ENCODE data around the gene UBXN7.
"Not testable (repeated sequence)": the region's sequence is repeated elsewhere in the genome, so short reads cannot be mapped to it uniquely, and the experiment has no call there.

UBXN7 gene

DNA sequence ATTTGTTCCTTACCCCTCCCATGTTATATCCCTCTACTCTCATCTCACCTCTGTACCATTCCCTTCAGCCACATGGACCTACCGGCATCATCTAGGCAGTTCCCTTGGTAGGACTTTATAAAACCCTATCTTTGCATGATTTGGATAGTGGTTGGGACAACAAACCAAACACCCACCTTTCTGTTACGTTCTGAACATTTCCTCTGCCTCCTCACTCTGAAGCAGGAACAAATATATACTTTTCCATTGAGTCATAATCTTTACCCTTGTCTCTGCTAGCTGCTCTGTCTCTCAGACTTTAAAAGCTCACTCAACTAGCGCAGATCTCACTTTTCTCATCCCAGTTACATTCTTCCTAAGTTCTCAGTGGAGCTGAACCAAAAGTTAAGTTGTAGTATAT, 17.8 kb downstream of the UBXN7 start:
- DNase-seq, result no peak

DNA sequence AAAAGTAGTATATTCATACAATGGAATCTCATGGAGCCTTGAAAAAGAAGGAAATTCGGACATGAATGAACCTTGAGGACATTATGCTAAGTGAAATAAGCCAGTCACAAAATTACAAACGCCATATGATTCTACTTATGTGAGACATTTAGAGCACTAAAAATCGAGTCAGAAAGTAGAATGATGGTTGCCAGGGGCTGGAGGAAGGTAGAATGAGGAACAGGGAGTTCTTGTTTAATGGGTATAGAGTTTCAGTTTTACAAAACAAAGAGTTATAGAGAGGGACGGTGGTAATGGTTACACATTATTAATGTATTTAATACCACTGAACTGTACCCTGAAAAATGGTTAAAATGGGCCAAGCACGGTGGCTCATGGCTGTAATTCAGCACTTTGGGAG, 19.5 kb downstream of the UBXN7 start:
- no peak for DNase-seq

DNA sequence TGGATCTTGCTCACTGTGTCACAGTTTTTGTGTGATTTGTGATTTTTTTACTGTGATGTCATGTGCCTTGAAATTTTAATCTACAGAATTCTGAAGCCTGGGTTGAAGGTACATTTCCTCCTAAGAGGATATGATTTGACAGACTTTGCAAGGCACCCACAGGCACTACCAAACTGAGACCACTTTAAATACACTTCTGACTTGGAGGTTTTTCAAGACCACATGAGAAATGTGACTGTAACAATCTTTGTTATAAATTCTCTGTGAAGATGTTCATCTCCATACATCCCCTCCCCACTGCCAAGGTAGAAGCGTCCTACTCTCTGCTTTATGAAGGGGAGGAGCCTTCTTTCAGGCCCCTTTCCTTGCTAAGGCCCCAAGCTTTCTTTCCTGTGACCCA, 22.8 kb downstream of the UBXN7 start:
- no peak for DNase-seq

DNA sequence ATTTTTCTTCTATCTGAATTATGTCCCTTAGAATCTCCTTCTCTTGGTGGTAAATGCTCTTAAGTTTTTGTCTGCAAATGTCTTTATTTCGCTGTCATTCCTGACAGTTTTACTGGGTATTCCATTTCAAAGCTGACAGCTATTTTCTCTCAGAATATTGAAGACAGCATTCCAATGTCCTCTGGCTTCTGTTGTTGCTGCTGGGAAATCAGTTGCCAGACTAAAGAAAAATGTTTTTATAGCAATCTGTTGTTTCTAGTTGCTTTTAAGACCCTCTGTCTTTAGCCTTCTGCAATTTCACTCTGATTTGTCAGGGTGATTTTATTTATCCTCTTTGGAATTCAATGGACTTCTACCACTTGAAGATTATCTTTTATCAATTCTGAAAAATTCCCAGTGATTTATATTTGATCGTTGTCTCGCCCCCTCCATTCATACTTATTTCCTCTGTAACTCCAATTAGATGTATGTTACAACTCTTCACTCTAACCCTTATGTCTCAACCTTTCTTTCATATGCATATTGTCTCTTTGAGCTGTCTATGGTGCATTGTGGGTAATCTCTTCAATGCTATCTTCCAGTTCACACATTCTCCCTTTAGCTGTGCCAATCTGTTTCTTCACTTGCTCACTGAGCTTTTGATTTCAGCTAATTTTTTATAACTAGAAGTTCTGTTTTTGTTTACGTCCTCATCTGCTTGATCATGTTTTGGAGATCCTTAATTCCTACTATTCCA, 23.5 kb downstream of the UBXN7 start:
- DNase-seq, result no peak

DNA sequence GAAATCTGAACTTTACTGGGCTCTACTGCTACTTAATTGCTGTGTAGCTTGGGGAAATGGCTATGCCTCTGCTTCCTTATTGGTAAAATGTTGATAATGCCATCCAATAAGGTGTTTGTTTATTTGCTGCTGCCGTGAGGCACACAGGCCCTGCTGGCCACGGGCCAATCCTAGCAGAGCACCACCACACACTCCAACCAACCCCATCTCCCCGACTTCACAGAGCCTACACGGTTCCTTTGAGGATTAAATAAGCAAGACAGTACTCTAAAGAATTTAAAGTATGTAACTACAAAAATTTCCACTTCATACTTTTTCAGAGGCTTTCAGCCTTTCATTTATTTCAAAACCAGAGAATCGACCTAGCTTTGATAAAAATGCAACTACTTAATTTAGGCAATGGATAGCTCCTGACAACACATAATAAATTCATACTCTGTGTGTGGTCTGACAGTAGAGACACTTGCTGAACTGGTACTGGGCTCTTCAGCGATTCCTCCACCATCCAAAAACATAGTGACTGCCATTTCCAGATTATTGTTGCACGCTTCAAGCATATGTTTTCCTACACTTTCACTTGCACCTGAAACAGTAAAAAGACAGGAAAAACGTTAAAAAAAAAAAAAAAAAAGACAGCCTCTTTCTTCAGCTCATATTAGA, 25.3 kb downstream of the UBXN7 start:
- no peak for DNase-seq

DNA sequence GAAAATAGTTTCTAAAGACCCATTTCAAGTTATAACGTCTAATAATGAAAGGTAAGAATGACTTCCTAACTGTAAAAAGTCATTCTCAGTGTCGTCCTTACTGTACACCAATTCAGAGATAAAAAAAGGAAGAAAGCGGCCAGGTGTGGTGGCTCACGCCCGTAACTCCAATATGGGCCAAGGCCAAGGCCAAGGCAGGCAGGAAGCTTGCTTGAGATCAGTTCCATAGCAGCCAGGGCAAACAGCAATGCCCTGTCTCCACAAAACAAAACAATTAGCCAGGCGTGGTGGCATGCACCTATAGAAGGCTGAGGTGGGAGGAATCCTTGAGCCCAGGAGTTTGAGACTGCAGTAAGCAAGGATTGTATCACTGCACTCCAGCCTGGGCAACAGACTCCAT, 31.9 kb downstream of the UBXN7 start:
- no peak for DNase-seq

DNA sequence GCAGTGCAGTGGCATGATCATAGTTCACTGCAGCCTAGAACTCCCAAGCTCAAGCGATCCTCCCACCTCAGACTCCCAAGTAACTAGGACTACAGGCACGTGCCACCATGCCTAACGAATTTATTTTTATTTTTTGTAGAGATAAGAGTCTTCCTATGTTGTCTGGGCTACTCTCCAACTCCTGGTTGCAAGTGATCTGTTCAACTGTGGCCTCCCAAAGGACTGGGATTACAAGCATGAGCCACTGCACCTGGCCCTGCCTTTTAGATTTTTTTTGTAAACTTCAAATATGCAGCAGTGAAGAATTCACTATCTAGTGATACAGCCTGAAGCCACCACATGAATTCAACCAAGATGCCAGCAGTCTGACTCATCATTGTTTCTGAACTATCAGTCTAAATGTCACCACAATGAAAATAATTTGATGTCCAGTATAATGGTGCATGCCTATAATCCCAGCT, 32.7 kb downstream of the UBXN7 start:
- no peak for DNase-seq

DNA sequence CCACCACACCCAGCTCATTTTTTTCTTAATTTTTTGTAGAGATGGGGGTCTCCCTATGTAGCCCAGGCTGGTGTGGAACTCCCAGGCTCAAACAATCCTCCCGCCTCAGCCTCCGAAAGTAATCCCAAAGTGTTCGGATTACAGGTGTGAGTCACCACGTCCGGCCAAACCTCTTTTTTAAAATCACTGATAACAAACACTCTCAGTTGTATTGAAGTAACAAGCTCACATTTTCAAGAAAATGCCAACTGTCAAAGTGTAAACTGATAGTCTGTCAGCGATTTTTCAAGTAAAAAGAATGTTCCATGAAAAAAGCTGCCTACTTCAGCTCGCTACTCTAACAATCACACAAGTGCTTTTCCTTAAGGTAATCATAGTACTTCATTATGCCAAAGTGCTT, 33.4 kb downstream of the UBXN7 start:
- no peak for DNase-seq

DNA sequence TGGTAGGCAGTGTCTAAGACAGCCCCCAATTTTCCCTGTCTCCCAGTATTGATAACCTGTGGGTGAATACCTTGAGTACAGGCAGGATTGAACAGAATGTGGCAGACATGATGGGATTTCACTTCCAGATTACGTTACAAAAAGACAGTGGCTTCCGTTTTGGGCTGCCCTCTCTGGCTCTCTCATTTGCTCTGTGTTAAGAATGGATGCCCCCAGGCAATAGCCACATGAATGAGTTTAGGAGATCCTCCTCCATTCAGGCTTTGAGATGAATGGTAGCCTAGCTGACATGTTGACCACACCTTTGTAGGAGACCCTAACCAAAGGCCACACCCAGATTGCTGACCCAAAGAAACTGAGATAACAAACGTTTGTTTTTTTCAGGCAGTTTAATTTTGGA, 34.3 kb downstream of the UBXN7 start:
- no peak for DNase-seq

DNA sequence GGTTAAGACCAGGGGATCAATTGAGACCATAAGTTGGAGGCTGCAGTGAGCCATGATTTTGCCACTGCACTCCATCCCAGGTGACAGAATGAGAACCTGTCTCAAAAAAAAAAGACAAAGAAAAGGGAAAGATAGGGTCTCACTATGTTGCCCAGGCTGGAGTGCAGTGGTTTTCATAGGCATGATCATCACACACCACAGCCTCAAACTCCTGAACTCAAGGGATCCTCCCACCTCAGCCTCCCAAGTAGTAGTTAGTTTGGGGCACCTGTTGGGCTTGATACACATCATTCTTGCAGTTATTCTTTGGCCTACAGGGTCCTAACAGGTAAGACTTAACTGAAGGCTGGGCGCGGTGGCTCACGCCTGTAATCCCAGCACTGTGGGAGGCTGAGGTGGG, 42.1 kb downstream of the UBXN7 start:
- no peak for DNase-seq

DNA sequence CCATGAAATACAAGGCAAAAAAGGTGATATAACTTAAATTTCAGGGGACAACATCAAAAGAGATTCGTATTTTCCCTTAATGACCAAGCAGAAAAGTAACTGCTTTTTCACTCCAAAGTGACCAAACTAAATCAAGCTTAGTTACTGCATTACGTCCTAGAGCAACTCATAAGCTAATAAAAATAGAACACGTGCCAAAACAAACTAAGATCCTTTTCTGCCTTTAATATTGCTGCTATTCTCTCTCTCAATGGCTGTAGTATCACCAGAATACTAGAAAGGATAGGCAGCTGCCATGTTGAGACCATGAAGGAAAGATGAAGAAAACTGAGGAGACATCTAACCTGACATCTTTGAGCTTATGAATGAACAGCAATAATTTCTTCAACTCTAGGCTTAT, 43.3 kb downstream of the UBXN7 start:
- DNase-seq, result no peak

DNA sequence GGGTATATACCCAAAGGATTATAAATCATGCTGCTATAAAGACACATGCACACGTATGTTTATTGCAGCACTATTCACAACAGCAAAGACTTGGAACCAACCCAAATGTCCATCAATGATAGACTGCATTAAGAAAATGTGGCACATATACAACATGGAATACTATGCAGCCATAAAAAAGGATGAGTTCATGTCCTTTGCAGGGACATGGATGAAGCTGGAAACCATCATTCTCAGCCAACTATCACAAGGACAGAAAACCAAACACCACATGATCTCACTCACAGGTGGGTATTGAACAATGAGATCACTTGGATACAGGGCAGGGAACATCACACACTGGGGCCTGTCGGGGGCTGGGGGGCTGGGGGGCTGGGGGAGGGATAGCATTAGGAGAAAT, 44.3 kb downstream of the UBXN7 start:
- DNase-seq, result not testable (repeated sequence)

DNA sequence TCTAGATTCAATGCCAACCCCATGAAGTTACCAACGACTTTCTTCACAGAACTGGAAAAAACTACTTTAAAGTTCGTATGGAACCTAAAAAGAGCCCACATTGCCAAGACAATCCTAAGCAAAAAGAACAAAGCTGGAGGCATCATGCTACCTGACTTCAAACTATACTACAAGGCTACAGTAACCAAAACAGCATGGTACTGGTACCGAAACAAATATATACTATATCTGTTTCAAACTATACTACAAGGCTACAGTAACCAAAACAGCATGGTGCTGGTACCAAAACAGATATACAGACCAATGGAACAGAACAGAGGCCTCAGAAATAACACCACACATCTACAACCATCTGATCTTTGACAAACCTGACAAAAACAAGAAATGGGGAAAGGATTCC, 45.4 kb downstream of the UBXN7 start:
- DNase-seq, result not testable (repeated sequence)

DNA sequence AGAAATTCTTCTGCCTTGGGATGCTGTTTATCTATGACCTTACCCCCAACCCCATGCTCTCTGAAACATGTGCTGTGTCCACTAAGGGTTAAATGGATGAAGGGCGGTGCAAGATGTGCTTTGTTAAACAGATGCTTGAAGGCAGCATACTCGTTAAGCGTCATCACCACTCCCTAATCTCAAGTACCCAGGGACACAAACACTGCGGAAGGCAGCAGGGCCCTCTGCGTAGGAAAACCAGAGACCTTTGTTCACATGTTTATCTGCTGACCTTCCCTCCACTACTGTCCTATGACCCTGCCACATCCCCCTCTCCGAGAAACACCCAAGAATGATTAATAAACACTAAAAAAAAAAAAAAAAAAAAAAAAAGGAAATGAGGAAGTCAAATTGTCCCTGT, 46.2 kb downstream of the UBXN7 start:
- not testable (repeated sequence) for DNase-seq

DNA sequence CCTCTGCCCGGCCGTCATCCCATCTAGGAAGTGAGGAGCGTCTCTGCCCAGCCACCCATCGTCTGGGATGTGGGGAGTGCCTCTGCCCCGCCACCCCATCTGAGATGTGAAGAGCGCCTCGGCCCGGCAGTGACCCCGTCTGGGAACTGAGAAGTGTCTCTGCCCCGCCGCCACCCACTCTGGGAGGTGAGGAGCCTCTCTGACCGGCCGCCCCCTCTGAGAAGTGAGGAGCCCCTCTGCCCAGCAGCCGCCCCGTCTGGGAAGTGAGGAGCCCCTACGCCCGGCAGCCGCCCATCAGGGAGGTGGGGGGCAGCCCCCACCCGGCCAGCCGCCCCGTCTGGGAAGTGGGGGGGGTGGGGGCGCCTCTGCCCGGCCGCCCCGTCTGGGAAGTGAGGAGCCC, 46.8 kb downstream of the UBXN7 start:
- not testable (repeated sequence) for DNase-seq

DNA sequence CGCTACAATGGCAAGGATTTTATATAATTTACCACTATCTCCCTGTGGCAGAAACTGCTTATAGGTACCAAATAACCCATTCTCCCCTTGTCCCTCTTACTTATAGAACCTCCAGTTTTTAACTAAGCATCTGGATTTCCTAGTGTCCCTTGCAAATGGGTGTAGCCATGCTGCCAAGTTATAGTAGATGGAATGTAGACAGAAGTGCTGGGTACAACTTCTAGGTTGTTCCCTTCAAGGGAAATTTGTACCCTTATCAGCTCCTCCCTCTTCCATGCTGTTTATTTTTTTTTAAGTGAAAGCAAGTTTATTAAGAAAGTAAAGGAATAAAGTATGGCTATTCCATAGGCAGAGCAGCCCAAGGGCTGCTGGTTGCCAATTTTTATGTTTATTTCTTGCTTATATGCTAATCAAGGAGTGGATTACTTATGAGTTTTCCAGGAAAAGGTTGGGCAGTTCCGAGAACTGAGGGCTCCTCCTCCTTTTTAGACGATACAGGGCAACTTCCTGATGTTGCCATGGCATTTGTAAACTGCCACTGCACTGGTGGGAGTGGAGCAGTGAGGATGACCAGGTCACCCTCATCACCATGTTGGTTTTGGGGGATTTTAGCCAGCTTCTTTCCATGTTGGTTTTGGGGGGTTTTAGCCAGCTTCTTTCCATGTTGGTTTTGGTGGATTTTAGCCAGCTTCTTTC, 53.9 kb downstream of the UBXN7 start:
- peak; percentile 4 for DNase-seq

DNA sequence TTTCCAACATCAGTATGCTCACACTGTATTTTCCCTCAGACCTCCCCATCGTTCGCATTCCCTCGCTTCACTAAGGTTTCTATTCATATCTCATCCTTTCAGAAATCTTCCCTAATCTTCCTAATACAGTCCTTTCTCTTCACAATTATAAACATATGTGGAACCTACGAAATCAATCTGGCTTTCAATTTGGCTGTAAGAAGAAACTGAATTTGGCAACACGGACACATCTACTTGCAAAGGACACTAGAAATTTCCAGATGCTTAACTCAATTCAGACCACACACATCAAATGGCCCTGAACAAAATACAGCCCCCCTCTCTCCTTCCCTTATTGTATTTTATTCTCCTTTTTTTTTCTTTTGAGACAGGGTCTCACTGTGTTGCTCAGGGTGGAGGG, 54.9 kb downstream of the UBXN7 start:
- DNase-seq, result no peak

DNA sequence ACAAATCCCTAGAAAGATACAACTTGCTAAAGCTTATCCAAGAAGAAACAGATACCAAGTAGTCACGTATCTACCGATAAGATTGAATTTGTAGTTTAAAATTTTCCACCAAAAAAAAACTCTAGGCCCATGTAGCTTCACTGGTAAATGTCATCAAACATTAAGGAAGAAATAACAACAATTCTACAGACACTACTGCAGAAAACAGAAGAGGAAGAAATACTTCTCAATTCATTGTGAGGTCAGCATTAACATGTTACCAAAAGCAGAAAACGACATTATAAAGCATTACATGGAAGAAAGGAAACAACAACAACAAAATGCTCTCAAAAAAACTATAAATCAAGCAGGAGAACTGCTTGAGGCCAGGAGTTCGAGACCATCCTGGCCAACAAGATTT, 66.5 kb downstream of the UBXN7 start:
- DNase-seq, result no peak

DNA sequence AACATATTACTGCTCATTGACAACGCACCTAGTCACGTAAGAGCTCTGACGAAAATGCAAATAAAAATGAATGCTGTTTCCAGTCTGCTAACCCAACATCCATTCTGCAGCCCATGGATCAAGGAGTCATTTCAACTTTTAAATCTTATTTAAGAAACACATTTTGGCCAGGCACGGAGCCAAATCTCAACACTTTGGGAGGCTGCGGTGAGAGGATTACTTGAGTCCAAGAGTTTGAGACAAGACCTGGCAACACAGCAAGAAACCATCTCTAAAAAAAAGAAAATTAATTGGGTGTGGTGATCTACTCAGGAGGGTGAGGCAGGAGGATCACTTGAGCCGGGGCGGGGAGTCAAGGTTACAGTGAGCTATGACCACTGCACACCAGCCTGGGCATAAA, 71.6 kb downstream of the UBXN7 start:
- DNase-seq, result no peak

DNA sequence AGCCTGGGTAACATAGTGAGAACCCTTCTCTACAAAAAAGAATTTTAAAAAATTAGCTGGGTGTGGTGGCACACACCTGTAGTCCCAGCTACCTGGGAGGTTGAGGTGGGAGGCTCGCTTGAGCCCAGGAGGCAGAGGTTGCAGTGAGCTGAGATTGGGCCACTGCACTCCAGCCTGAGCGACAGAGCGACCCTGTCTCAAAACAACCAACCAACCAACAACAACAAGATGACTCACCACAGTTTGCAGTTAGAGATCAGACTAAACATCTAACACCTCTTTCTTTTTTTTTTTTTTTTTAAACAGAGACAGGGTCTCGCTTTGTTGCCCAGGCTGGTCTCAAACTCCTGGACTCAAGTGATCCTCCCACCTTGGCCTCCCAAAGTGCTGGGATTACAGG, 73.7 kb downstream of the UBXN7 start:
- not testable (repeated sequence) for DNase-seq

DNA sequence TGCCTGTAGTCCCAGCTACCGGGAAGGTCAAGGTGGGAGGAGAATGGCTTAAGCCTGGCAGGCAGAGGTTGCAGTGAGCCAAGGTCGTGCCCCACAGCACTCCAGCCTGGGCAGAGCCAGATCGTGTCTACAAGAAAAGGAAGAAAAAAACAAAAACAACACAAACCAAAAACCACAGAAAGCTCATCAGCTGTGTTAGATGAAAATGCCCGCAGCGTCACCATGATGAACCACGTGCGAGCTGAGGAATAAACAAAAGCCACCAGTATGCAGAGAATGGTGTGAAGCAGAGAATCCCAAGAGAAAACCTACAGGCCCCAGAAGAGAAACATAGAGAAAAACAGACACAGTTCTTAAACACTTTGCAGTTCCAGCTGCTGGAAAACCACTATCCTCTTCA, 74.3 kb downstream of the UBXN7 start:
- DNase-seq, result no peak

DNA sequence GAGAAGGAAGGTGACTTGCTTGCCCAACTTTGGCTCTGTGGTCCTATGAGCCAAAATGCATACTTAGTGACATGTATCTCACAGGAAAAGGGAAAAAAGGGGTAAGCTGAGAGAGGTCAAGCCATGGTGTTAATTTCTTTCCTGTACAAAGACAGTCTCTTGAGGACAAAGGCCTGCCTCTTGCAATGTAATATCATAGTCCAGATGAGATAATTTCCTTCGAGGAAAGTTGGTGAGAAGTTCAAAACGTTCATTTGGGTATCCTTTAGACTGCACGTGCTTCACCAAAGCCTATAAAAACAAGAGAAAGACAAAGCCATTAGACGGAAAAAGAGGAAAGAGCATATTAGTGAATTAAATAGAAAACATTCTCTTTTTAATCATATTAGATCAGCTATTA, 75.7 kb downstream of the UBXN7 start:
- no peak for DNase-seq

DNA sequence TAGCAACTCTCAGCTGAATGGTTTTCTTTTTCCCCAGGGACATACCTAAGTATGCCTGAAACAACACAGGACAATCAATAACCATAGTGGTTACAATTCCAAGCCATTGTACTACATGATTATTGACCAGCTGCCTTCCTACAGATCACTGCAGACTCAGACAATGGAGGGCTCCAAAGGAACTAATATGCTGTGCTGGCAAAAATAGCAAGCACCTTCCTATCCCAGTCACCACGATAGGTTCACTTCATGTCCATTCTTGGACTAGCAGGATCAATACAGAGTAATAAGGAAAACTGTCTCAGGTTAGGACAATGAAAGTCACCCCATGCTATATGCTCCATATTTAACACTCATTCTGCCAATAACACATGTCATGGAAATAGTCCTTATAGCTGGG, 76.6 kb downstream of the UBXN7 start:
- no peak for DNase-seq

DNA sequence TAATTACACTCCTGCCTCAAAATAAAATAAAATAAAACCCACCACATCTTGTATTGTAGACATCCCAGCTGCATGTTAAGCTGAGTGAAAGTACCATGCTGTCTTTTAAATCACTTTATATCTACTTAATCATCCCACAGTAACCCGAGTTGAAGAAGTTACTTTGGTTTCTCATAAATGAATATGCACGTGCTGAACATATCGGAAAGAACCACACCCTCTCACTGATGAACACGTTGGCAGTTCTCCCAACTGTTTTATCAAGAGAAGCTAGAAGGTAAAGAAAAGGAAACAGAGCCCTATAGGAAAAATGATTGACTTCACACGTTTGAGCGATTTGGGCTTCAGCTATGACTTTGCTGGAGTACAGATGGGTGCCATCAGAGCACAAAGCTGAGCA, 78.1 kb downstream of the UBXN7 start:
- no peak for DNase-seq

All from stimulated activated CD4-positive, alpha-beta T cell treated with anti-CD3 and anti-CD28 coated beads, Interleukin-1b, Interleukin-23, amount 100 ng/mL, for 48 hours (primary cell).